NK-92 (cell line): ENCODE measurements around the gene PLIN5.

Experiments used
- DNase-seq: peaks from one replicate; lab custom pipeline; 2025; ENCODE audit not compliant: unreplicated experiment; lab: John Stamatoyannopoulos, UW

The PLIN5 gene

GRCh38 chr19:4493104-4493928 is 41.7 kb downstream of the PLIN5 start:
- no peak for DNase-seq

- no peak for DNase-seq
These were observed 42.5 kb downstream of the PLIN5 start for GRCh38 chr19:4492337-4493103.

DNA sequence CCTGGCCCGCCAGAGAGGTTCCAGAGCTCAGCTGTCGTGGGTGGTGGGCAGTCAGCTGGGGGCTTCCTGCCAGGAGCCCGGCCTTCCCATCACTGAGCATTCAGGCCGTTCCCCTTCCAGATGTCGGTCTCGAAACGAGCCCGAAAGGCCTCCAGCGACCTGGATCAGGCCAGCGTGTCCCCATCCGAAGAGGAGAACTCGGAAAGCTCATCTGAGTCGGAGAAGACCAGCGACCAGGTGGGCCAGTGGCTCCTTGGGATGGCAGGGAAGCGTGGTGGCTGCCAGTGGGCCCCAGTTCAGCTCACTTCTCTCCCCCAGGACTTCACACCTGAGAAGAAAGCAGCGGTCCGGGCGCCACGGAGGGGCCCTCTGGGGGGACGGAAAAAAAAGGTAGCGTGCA is 43.6 kb downstream of the PLIN5 start:
- DNase-seq = no peak

DNA sequence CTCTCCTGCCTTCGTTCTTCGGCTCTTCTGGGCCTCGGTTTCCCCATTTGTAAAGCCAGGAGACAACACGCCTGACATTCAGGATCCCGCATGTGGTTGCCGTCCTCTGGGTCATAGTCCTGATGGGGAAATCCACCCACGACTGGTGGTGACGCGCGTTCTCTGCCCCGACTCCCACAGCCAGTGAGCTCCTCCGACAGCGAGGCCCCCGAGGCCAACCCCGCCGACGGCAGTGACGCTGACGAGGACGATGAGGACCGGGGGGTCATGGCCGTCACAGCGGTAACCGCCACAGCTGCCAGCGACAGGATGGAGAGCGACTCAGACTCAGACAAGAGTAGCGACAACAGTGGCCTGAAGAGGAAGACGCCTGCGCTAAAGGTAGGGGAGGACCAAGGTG is 46.5 kb downstream of the PLIN5 start:
- no peak for DNase-seq

DNA sequence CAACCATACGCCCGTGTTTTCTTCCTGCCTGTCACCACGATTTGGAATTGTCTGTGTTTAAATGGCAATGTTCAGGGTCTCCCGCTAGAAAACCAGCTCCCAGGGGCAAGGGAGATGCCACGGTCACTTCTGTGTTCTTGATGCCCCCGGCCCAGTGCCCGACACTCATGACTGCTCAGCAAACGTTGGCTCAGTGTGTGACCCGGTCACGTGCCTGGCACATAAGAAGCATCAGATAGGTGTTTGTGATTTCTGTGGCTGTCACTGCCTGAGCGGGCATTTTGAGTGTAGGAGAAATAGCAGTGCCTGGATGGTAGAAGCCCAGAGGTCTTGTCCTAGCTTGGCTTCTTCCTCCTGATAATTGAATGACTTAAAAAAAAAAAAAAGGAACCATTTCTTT is 47.5 kb downstream of the PLIN5 start:
- DNase-seq = no peak

GRCh38 chr19:4483385-4483784 is 51.6 kb downstream of the PLIN5 start:
- DNase-seq = no peak

- DNase-seq = no peak
These were observed 52.2 kb downstream of the PLIN5 start for GRCh38 chr19:4482721-4483364.

- DNase-seq = no peak
These were observed 57.8 kb downstream of the PLIN5 start for GRCh38 chr19:4477034-4477801.

- no peak for DNase-seq
These were observed 60.5 kb downstream of the PLIN5 start for GRCh38 chr19:4474514-4475022.

GRCh38 chr19:4473763-4474513 is 61.1 kb downstream of the PLIN5 start:
- DNase-seq = no peak

- DNase-seq = no peak
These were observed 61.8 kb downstream of the PLIN5 start for GRCh38 chr19:4473011-4473762.
